GM04504 (cell line): Measurements from ENCODE around the gene CETN1.

Experiments
- DNase-seq: peaks from one replicate; pipeline ENCODE4 v3.0.0-alpha.2; 2012; ENCODE audit warnings: low read depth

Gene CETN1

GRCh38 chr18:580154-580553 lies at the start of gene CETN1:
Gene CETN1 (plus strand): TSS chr18:580380. CDS start chr18:580409, 29 bp downstream.
- DNase-seq = no peak

- no peak for DNase-seq
Observed at GRCh38 chr18:532018-532417, 48.2 kb upstream of the CETN1 start.

GRCh38 chr18:532632-533031 lies 47.5 kb upstream of the CETN1 start:
- no peak for DNase-seq

- no peak for DNase-seq
Observed at GRCh38 chr18:533995-534601, 46.1 kb upstream of the CETN1 start.

GRCh38 chr18:543447-544078 lies 36.6 kb upstream of the CETN1 start:
- no peak for DNase-seq

GRCh38 chr18:549967-550366 lies 30.2 kb upstream of the CETN1 start:
- no peak for DNase-seq

GRCh38 chr18:551404-552061 lies 28.6 kb upstream of the CETN1 start:
- no peak for DNase-seq

- DNase-seq = no peak
Observed at GRCh38 chr18:555705-556457, 24.3 kb upstream of the CETN1 start.

- no peak for DNase-seq
Observed at GRCh38 chr18:564708-565561, 15.2 kb upstream of the CETN1 start.

GRCh38 chr18:565562-566061 lies 14.6 kb upstream of the CETN1 start:
- no peak for DNase-seq

GRCh38 chr18:567122-567521 lies 13.1 kb upstream of the CETN1 start:
- no peak for DNase-seq

GRCh38 chr18:568731-569130 lies 11.4 kb upstream of the CETN1 start:
- no peak for DNase-seq

GRCh38 chr18:570256-570655 lies 9.9 kb upstream of the CETN1 start:
- no peak for DNase-seq

- no peak for DNase-seq
Observed at GRCh38 chr18:570697-571096, 9.5 kb upstream of the CETN1 start.

GRCh38 chr18:572091-572830 lies 7.9 kb upstream of the CETN1 start:
- DNase-seq = no peak

GRCh38 chr18:572831-573289 lies 7.3 kb upstream of the CETN1 start:
- DNase-seq = no peak

- no peak for DNase-seq
Observed at GRCh38 chr18:573385-573784, 6.8 kb upstream of the CETN1 start.

- no peak for DNase-seq
Observed at GRCh38 chr18:574149-574860, 5.9 kb upstream of the CETN1 start.

- DNase-seq = no peak
Observed at GRCh38 chr18:574865-575645, 5.1 kb upstream of the CETN1 start.
